H9 (cell line): ENCODE results near the gene AGTRAP. TPM values are rescaled to one million over a fixed set of nuclear protein-coding genes. Genes with fewer than 3 reads are reported as not detected.

Source experiments
- DNase-seq: peaks from one replicate; pipeline ENCODE4 v3.0.0-alpha.2; 2017
- H2AFZ ChIP-seq: one replicate; pipeline ENCODE4 v1.6.1; 2013; ENCODE audit warnings: mild to moderate bottlenecking, low read length, control low read depth, moderate library complexity
- H2AK5ac ChIP-seq: 2 replicates; pipeline ENCODE4 v1.6.1; 2013; ENCODE audit warnings: low read length, control low read depth, mixed read lengths; ENCODE audit not compliant: insufficient read length
- H2BK120ac ChIP-seq: one replicate; pipeline ENCODE4 v1.6.1; 2013; ENCODE audit warnings: low read depth, mild to moderate bottlenecking, low read length, control low read depth, inconsistent platforms; ENCODE audit not compliant: poor library complexity, severe bottlenecking
- H2BK12ac ChIP-seq: 2 replicates; pipeline ENCODE4 v1.6.1; 2013; ENCODE audit warnings: low read length, control low read depth, mixed read lengths, low read depth; ENCODE audit not compliant: insufficient read length
- H2BK15ac ChIP-seq: 2 replicates; pipeline ENCODE4 v1.6.1; 2013; ENCODE audit warnings: low read depth, low read length, control low read depth
- H2BK20ac ChIP-seq: one replicate; pipeline ENCODE4 v1.6.1; 2013; ENCODE audit warnings: low read depth, mild to moderate bottlenecking, low read length, control low read depth, inconsistent platforms; ENCODE audit not compliant: poor library complexity, severe bottlenecking
- H2BK5ac ChIP-seq: 2 replicates; pipeline ENCODE4 v1.6.1; 2013; ENCODE audit warnings: low read length, control low read depth, mixed read lengths; ENCODE audit not compliant: insufficient read length
- H3K14ac ChIP-seq: 2 replicates; pipeline ENCODE4 v1.6.1; 2013; ENCODE audit warnings: low read length, control low read depth; ENCODE audit not compliant: insufficient read depth
- H3K18ac ChIP-seq: 2 replicates; pipeline ENCODE4 v1.6.1; 2013; ENCODE audit warnings: low read depth, mild to moderate bottlenecking, mixed read lengths, low read length, control low read depth; ENCODE audit not compliant: insufficient read length
- H3K23ac ChIP-seq: 2 replicates; pipeline ENCODE4 v1.6.1; 2013; ENCODE audit warnings: low read length, control low read depth, mixed read lengths, low read depth; ENCODE audit not compliant: insufficient read length
- H3K23me2 ChIP-seq: 2 replicates; pipeline ENCODE4 v1.6.1; 2013; ENCODE audit warnings: low read depth, mild to moderate bottlenecking, mixed read lengths, low read length, control low read depth; ENCODE audit not compliant: insufficient read length, poor library complexity, severe bottlenecking
- H3K27ac ChIP-seq: 2 replicates; pipeline ENCODE4 v1.5.1; 2013; ENCODE audit warnings: low read length, control low read depth, mixed read lengths, low read depth; ENCODE audit not compliant: insufficient read length
- H3K27me3 ChIP-seq: 2 replicates; pipeline ENCODE4 v1.6.1; 2013; ENCODE audit warnings: low read length, control low read depth, inconsistent platforms; ENCODE audit not compliant: insufficient read depth
- H3K4ac ChIP-seq: 2 replicates; pipeline ENCODE4 v1.6.1; 2013; ENCODE audit warnings: low read depth, mild to moderate bottlenecking, control low read depth, inconsistent platforms, low read length, moderate library complexity
- H3K4me1 ChIP-seq: 2 replicates; pipeline ENCODE4 v1.6.1; 2013; ENCODE audit warnings: low read length, control low read depth, inconsistent platforms; ENCODE audit not compliant: insufficient read depth
- H3K4me2 ChIP-seq: 2 replicates; pipeline ENCODE4 v1.6.1; 2013; ENCODE audit warnings: low read length, control low read depth, mixed read lengths; ENCODE audit not compliant: insufficient read length, insufficient read depth
- H3K56ac ChIP-seq: 2 replicates; pipeline ENCODE4 v1.6.1; 2013; ENCODE audit warnings: low read depth, mild to moderate bottlenecking, mixed read lengths, low read length, control low read depth; ENCODE audit not compliant: insufficient read length
- H3K79me1 ChIP-seq: 2 replicates; pipeline ENCODE4 v1.6.1; 2013; ENCODE audit warnings: low read depth, mild to moderate bottlenecking, moderate library complexity, low read length, control low read depth, inconsistent platforms; ENCODE audit not compliant: insufficient read depth, poor library complexity, severe bottlenecking
- H3K79me2 ChIP-seq: 2 replicates; pipeline ENCODE4 v1.6.1; 2013; ENCODE audit warnings: low read length, control low read depth, inconsistent platforms; ENCODE audit not compliant: insufficient read depth
- H3K9ac ChIP-seq: 2 replicates; pipeline ENCODE4 v1.6.1; 2013; ENCODE audit warnings: low read length, control low read depth, mixed read lengths; ENCODE audit not compliant: insufficient read length; ENCODE audit errors: extremely low read depth
- H3K9me3 ChIP-seq: one replicate; pipeline ENCODE4 v1.6.1; 2013; ENCODE audit warnings: low read depth, low read length, inconsistent platforms; ENCODE audit not compliant: control insufficient read depth
- H3T11ph ChIP-seq: one replicate; pipeline ENCODE4 v1.6.1; 2013; ENCODE audit warnings: mild to moderate bottlenecking, low read length, control low read depth, inconsistent platforms
- H4K20me1 ChIP-seq: one replicate; pipeline ENCODE4 v1.6.1; 2013; ENCODE audit not compliant: control insufficient read depth, insufficient read length, insufficient read depth
- H4K5ac ChIP-seq: 2 replicates; pipeline ENCODE4 v1.6.1; 2013; ENCODE audit warnings: low read depth, mild to moderate bottlenecking, mixed read lengths, low read length, control low read depth; ENCODE audit not compliant: insufficient read length
- H4K8ac ChIP-seq: replicated peaks from 2 replicates; pipeline ENCODE4 v1.6.1; 2013; ENCODE audit warnings: low read length, control low read depth, mixed read lengths, low read depth; ENCODE audit not compliant: insufficient read length
- H4K91ac ChIP-seq: 2 replicates; pipeline ENCODE4 v1.6.1; 2013; ENCODE audit warnings: low read depth, mild to moderate bottlenecking, moderate library complexity, mixed read lengths, low read length, control low read depth; ENCODE audit not compliant: insufficient read length
- H3K27ac Mint-ChIP-seq, 3 experiments: 2 replicates in 2 of 3; 3 replicates in 1 of 3; pipeline ENCODE4 v1.8.0; 2020 to 2021; ENCODE audit warnings: mixed read lengths in 3 of 3, mild to moderate bottlenecking in 1 of 3, moderate library complexity in 1 of 3
- H3K27me3 Mint-ChIP-seq: 2 replicates; pipeline ENCODE4 v1.8.0; 2021; ENCODE audit warnings: low read depth, mild to moderate bottlenecking, moderate library complexity, mixed read lengths
- H3K36me3 Mint-ChIP-seq, 3 experiments: 2 replicates in 2 of 3; 3 replicates in 1 of 3; pipeline ENCODE4 v1.8.0; 2020 to 2021; ENCODE audit warnings: low read depth in 3 of 3, mixed read lengths in 3 of 3; ENCODE audit not compliant: insufficient read depth in 1 of 3
- H3K4me1 Mint-ChIP-seq, 2 experiments: 2 replicates each; pipeline ENCODE4 v1.8.0; 2020; ENCODE audit warnings: mixed read lengths in 2 of 2
- H3K4me3 Mint-ChIP-seq, 2 experiments: 2 replicates in 1 of 2; 3 replicates in 1 of 2; pipeline ENCODE4 v1.8.0; 2020 to 2021; ENCODE audit warnings: mild to moderate bottlenecking in 2 of 2, mixed read lengths in 2 of 2, moderate library complexity in 1 of 2
- H3K9me3 Mint-ChIP-seq, 2 experiments: 2 replicates in 1 of 2; 3 replicates in 1 of 2; pipeline ENCODE4 v1.8.0; 2020; ENCODE audit warnings: mild to moderate bottlenecking in 2 of 2, mixed read lengths in 2 of 2, moderate library complexity in 1 of 2
- WGBS: extraction: QIAGEN DNeasy Blood & Tissue Kit; methylation state at CpG from one replicate; pipeline ENCODE4 v1.1.7; 2013; ENCODE audit warnings: missing lambda C conversion rate, low lambda C conversion rate, mixed read lengths; ENCODE audit not compliant: insufficient read length; ENCODE audit errors: extremely low coverage; 5-methylcytosine and 5-hydroxymethylcytosine counted together
- total RNA-seq: library from RNA; stranded (reverse); gene quantifications from 2 replicates; pipeline ENCODE4 v1.2.1, GENCODE V29; 2021
- TF ChIP-seq, protein P1 (sequence below): fragments of 200-600 bp; sonication (generic); conservative IDR thresholded peaks from 3 replicates; pipeline ENCODE4 v1.8.0; 2021; ENCODE audit warnings: antibody characterized with exemption, mild to moderate bottlenecking

AGTRAP gene
- total RNA-seq, 1 experiment from 2014 or later, result 60.9 TPM

DNA sequence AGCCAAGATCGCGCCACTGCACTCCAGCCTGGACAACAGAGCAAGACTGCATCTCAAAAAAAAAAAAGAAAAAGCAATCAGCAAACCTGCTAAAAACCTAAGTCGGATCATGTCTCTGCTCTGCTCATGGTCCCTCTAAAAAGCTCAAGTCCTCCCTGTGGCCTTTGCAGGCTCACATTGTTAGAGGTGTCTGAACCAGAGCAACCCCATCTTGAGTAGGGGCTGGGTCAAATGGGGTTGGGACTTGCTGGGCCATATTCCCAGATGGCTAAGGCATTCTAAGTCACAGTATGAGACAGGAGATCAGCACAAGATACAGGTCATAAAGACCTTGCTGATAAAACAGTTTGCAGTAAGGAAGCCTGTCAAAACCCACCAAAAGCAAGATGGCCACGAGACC, 47.4 kb upstream of the AGTRAP start:
- no peak overlapping the region for H3K4me2 ChIP-seq
- peak overlapping the region; percentile 40 to 97 (median 57); a peak in 6 of 7 replicates for H3K27ac Mint-ChIP-seq

More for the DNA sequence above, 47.4 kb upstream of the AGTRAP start:
- DNase-seq, result no peak
- Histone ChIP-seq H4K5ac (no peak overlapping the region), H3K27ac (no peak overlapping the region), H3K18ac (no peak overlapping the region), H3K14ac (no peak overlapping the region), H2BK5ac (no peak overlapping the region), H3T11ph (no peak overlapping the region), H4K8ac (no peak overlapping the region), H3K4ac (no peak overlapping the region), H4K91ac (no peak overlapping the region), H3K79me2 (peaks cover 33% of the 10 kb centered on the region; the same call in 1 of the 2 replicates), H4K20me1 (no peaks in the 10 kb centered on the region), H2AFZ (no peak overlapping the region), H3K27me3 (no peaks in the 10 kb centered on the region; the same call in 1 of the 2 replicates), H2BK12ac (no peak overlapping the region), H2BK120ac (no peak overlapping the region), H3K23me2 (peaks cover 20% of the 10 kb centered on the region), H3K9ac (no peak overlapping the region), H2BK15ac (no peak overlapping the region), H2BK20ac (no peak overlapping the region), H3K79me1 (no peaks in the 10 kb centered on the region), H3K4me1 (peaks cover 16% of the 10 kb centered on the region; the same call in 1 of the 2 replicates), H3K23ac (no peak overlapping the region), H3K9me3 (no peaks in the 10 kb centered on the region), H2AK5ac (no peak overlapping the region), H3K56ac (no peak overlapping the region)
- TF ChIP-seq, protein P1, sequence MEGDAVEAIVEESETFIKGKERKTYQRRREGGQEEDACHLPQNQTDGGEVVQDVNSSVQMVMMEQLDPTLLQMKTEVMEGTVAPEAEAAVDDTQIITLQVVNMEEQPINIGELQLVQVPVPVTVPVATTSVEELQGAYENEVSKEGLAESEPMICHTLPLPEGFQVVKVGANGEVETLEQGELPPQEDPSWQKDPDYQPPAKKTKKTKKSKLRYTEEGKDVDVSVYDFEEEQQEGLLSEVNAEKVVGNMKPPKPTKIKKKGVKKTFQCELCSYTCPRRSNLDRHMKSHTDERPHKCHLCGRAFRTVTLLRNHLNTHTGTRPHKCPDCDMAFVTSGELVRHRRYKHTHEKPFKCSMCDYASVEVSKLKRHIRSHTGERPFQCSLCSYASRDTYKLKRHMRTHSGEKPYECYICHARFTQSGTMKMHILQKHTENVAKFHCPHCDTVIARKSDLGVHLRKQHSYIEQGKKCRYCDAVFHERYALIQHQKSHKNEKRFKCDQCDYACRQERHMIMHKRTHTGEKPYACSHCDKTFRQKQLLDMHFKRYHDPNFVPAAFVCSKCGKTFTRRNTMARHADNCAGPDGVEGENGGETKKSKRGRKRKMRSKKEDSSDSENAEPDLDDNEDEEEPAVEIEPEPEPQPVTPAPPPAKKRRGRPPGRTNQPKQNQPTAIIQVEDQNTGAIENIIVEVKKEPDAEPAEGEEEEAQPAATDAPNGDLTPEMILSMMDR, result no peak
- Mint-ChIP-seq H3K27me3 (peaks cover 7% of the 10 kb centered on the region), H3K9me3 (no peaks in the 10 kb centered on the region), H3K36me3 (peaks cover 7 to 25% (median 19%) of the 10 kb centered on the region in 3 experiments; a peak in 6 of 7 replicates), H3K4me3 (peak overlapping the region in 1 of 2 experiments; percentile 59; a peak in 3 of 5 replicates), H3K4me1 (peaks cover 57 to 76% of the 10 kb centered on the region in 2 experiments)
- no CpG with 5 or more reads among the region's 4 CpGs for WGBS
